NCI-H146 treated with DMSO at 0.1 percent for 48 hours (cell line): Measurements from ENCODE around the gene IBTK.
"Not testable (repeated sequence)": the region's sequence is repeated elsewhere in the genome, so short reads cannot be mapped to it uniquely, and the experiment has no call there.

ENCODE experiments used
- DNase-seq: peaks from one replicate; lab custom pipeline; 2025; ENCODE audit not compliant: unreplicated experiment; lab: John Stamatoyannopoulos, UW

IBTK gene

DNA sequence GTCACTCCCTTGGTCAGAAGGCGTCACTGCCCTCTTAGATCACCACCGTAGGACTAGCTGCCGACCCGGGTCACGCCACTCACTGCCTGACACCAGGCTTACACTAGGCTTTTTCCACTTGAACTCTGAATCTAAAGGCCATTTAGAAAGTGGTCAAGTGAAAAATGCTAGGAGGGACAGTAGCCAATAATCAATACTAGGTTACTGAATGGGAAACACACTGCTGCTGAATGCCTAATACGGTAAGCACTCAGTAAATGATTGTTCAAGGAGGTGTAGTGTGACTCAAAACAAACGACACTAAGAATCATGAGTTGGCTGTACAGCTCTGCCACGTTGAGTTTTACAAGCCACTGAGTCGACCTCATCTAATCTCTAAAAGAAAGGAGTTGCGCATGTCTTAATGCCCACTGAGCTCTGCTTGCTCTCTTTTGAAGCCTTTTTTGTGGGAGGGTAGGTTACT, 760 bp upstream of the IBTK start:
- DNase-seq, result peak; percentile 67

DNA sequence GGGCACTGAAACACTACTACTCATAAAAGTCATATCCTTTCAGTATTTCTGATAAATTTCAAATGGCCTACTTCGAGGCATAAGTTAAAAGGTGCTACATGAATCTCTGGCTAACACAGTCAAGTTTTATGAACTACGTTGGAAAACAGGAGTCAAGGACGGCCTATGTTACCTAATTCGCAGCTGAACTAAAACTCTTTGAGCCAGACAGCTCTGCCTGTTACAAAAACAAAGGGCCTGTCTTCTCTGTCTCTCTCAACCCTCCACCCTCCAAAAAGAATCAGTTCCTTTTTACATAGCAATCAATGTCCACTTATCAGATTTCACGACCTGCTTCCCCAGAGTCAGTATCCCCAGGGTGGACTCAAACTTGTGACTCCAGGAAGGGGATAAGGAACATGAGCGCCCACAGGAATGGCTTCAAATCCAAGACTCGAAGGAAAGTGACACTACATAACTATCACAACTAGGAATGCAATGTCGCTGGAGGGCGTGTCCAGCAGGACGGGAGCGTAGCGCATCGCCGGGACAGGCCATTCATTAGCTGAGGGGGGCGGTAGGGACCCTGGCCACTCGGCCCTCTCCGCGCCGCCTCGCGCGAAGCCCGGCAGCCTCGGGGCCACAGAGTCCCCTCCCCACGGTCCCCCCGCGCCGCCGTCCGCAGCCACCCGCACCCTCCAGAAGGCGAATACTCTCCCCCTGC, 591 bp downstream of the IBTK start:
- peak; percentile 28 for DNase-seq

DNA sequence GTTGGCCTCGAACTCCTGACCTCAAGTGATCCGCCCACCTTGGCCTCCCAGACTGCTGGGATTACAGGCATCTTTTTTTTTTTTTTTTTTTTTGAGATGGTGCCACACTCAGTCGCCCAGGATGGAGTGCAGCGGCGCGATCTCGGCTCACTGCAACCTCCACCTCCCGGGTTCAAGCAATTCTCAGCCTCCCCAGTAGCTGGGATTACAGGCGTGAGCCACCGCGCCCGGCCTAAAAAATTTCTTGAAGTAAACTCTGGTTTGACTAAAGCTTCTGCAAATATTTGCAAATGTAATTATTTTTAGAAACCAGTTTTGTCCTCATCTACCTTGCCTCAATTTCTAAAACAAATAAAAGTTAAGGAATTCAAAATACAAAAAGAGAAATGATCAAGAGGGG, 1.2 kb downstream of the IBTK start:
- DNase-seq, result no peak

DNA sequence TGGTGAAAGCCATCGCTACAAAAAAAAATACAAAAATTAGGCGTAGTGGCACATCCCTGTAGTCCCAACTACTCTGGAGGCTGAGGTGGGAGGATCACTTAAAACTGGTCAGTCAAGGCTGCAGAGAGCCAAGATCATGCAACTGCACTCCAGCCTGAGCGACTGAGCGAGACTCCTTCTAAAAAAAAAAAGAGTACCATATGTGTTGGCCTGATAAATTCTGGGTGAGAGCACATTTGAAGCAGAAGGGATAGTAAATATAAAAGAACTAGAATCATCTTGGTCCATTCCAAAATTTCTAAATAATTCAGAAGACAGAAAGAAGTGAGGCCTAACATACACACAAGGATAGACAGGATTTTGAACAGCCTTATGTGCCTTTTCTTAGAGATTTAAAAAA, 2.2 kb downstream of the IBTK start:
- DNase-seq, result no peak

DNA sequence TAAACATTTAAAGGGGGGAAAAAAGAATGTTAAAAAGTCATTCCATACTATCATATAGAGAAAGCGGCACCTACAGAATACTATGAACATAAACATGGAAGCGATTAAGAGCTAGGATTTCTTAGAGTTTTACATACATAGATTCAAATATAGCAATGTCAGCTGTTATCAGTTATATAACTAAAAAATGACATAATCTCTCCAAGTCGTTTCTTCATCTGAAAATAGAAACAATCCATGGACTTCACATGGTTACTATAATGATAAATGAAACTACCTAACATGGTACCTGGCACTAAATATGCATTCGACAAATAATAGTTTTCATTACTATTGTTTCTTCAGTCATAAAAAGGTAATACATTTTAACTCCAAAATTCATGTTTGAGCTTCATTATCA, 3.7 kb downstream of the IBTK start:
- no peak for DNase-seq

DNA sequence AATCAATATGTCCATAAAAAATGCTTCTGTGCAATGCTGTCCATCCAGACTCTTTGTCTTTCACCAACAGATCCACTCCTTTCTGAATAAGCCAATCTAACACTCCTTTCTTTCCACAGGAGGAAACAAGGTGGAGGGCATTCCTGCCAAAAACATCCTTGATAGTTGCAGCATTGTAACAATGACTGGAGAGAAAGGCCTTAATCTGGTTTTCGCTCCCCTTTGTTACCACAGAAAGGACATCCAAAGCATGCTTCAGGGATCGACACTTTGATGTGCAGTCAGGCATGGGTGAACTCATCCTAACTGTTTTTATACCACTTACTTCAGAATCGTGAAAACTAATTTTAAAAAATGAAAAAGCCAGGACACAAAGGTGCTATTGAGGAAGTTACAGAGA, 7.4 kb downstream of the IBTK start:
- DNase-seq, result no peak

DNA sequence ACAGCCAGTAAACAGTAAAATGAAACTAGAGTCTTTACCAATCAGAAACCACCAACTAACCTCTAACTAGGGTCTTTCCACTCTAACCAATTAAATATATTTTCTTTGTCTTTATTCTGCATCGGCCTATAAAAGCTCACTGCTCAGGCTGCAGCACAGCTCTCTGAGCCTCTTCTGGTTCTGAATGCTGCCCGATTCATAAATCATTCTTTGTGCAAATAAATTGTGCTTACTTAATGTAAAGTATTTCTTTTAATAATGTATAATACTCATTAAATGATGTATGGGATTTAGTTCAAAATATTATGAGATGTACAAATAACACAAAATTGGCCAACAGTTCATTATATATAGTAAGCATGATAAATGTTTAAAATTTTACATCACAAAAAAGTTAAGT, 7.9 kb downstream of the IBTK start:
- no peak for DNase-seq

DNA sequence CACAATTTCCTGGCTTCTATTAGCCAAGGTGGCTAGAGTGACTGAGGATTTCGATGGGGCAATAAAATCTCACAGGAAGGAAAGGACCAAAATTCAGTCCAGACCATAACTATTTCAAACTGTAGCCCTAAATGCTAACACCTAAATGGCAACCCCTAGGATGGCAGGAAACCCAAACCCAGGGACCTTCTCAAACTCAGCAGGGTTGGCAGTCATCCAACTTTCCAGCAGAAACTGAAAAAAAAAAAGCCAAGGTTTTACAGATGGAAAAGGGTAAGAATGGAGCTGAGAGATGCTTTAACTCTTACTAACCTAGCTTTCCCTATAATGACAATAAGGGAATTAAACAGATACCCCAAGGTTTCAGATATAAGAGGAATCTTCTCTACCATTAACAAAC, 10.5 kb downstream of the IBTK start:
- no peak for DNase-seq

DNA sequence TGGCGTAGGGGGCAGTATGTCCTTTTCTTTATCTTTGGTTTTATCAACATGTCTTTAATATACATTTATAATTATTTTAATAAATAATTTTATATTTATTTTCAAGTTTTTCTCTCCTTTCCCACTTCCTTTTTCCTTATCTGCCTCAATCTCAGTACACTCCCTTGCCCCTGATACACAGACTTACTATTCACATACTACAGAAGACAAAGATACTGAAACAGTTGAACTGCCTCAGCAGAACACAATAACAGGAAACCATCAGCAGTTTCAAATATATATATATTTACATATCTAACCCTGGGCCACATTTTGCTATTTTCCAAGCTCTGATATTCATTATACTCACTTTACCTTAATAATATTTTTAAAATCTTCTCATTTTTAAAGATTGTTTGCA, 19.8 kb downstream of the IBTK start:
- no peak for DNase-seq

DNA sequence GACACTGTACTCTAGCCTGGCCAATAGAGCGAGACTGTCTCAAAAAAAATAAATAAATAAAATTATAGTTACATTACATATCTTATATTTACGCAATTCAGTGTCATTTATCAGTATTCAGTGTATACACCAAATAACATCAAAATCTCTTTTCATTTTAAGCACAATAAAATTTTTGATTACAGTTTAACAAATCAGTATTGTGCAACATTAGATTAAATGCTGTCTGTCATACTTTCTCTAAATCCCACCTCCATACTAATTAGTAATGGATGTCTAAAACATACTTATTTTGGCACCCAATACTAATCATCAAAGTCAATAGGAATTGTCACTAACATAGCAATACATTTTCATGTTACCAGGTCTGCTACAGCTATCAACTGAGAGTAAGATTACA, 27.4 kb downstream of the IBTK start:
- DNase-seq, result no peak

DNA sequence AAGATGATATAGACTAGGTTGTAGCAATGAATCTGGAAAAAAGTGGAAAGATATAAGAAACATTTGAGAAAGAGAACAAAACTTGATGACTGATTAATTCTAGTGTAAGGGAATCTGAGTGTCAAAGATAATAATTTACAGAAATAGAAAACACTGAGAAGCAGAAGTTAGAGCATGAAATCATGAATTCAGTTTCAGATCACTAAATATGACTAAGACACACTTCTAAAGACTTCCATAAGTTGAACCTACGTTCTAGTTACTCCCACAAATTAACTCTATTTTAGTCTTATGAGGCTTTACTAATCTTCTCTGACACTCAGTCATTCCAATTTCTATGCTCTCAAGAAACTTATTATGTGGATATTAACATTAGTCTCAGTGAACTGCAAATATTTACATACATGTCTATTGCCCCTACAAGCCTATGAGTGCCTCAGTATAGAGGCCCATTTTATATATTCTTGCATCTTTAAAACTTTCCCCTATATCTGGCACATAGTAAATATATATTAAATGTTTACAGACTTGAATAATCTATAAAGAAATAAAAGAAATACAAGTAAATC, 30.4 kb downstream of the IBTK start:
- DNase-seq, result no peak

DNA sequence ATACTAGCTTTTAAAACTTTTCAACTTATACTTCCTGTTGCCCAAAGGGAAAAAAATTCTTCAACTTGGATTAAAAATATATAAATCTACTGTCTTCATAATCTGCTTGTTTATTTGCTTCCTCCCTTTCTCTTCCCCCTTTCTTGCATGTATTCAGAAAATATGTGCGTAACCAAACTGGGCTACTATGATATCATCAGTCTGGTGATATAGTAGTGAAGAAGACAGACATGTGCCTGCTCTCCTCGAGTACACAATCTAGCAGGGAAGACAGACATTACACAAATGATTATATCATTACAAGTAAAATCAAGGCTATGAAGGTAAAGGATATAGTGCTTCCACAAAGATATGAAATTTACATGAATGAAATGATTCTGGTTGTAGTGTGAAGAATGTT, 31.0 kb downstream of the IBTK start:
- DNase-seq, result no peak

DNA sequence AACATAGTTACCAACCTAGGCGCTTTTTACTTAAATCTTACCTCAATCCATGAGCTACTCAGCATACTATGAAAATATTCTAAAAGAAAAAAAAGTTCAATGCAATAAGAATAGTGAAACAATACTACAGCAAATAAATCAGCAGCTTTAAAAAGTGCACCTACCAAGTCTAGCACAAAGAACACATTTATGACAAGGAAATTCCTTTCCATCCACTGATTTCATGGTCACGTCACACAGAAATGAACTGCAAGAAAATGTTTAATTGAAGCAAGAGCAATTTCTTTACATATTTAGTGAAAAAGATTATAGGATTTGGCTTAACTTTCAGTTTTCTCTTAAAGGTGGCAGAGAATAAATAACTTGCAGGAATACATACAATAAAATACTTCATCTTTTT, 36.2 kb downstream of the IBTK start:
- DNase-seq, result no peak

DNA sequence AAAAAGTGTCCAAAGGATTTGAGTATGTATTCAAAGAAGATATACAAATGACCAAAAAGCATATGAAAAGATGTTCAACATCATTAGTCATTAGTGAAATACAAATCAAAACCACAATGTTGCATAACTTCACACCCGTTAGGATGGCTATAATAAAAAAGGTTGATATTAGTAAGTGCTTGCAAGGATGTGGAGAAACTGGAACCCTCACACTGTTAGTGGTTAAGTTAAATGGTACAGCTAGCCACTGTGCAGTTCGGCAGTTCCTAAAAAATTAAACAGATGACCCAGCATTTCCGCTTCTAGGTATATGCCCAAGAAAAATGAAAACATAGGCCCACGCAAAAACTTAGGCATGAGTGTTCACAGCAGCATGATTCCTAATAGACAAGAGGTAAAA, 38.6 kb downstream of the IBTK start:
- DNase-seq, result no peak

DNA sequence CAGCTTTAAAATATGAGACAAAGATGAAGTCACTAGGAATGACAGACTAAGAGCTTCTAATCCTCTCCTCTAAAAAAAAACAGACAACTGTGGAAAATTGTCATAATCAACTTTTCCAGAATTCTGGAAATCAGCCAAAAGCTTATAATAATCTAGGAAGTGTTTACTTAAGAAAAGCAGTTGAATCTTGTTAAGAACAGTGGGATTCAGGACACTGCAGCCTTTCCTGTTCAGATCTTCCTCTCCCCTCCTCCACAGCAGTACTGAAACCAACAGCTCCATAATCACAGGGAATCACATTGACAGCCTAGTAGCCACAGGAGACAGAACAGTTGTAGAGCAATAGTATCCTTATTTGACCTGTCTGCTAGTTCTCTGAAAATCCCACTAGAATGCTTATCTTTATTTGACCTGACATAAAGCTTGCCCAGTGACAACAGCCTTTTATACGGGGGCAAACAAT, 41.6 kb downstream of the IBTK start:
- DNase-seq, result peak; percentile 27

DNA sequence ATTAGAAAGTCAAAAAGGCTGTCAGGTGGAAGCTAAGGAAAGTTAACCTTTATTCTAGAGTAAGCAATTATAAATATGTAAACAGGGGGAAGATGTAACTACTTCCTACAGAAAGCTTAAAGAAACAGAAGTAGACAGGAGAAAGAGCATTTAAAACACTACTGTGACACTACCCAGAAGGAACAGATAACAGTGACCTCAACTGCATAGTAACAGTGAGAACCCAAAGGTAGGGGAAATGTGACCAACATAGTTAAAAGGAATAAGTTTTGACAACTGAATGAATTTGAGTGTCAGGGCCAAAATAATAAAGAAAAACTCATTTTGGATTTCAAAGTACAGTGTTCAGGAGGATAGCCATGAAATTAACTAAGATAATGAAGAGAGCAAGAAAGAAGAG, 43.5 kb downstream of the IBTK start:
- no peak for DNase-seq

DNA sequence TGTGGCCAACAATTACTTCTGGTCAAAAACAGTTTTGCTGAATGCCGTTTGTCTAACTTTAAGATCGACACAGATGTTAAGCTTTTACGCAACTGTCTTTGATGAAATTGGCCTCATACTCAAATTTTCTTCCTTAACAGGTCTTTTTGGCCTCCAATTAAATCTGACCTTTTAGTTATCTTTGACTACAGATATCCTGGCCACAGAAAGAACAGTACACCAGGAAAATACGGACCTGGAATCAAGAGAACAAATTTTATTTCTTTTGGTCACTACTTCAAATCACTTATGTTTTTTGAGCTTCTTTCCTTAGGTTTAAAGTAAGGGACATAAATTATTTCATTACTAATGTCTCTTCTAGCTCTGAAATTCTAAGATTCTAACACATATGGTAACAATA, 49.8 kb downstream of the IBTK start:
- DNase-seq, result no peak

DNA sequence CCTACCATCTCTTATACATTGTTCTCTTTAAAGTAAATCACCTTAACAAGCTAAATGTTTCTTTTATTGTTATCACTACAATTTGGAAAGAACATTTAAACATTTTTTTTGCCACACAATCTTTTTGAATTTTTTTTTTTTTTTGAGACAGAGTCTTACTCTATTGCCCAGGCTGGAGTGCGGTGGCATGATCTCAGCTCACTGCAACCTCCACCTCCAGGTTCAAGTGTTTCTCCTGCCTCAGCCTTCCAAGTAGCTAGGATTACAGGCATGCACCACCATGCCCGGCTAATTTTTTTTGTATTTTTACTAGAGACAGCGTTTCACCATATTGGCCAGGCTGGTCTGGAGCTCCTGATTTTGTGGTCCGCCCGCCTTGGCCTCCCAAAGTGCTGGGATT, 50.3 kb downstream of the IBTK start:
- not testable (repeated sequence) for DNase-seq

DNA sequence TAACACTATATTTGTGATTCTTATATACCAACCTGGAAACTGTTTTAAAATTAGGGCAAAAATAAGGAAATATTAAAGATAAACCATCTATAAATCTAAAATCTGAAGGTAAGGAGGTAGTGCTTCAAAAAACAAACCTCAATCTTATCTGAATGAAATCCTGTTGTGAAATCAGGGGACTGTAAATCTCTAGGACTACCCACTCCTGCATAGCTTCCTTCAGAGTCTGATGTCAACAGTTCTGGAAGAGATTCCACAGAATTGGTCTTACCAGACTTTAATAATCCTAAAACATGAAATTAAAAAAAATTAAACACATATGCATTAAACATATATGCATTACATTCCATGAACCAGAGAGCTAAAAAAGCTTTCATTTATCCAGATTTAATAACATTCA, 51.4 kb downstream of the IBTK start:
- no peak for DNase-seq

DNA sequence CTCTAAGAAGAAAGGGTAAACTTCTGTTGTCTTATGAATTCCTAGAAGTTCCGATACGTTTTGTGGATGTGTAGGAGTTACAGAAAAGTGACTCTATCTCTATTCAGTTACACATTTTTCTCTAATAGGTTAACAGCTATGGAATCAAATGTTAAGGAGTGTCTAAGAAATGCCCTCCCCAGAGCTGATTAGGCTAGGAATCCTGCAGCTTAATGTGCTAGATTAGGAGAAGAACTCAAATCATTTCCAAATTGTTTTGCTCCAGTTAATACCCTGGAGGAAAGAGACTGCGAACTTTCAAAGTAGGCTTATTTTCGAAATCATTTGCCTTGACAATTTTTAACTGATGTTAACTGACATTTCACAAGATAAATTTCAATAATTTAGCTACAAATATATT, 51.9 kb downstream of the IBTK start:
- no peak for DNase-seq

DNA sequence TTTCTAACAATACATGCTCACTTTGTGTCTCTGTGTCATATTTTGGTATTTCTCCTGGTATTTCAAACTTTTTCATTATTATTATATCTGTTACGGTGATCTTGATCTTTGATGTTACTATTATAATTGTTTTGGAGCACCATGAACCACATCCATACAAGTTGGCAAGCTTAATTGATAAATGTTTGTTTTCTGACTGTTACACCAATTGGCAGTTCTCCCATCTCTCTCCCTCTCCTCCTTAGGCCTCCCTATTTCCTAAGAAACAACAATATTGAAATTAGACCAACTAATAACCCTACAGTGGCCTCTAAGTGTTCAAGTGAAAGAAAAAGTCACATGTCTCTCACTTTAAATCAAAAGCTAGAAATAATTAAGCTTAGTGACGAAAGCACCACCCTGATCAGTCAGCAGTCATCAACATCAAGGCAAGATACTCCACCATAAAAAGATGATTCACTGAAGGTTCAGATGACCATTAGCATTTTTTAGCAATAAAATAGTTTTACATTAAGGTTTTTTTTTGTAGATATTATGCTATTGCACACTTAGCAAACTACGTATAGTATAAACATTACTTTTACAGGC, 61.5 kb downstream of the IBTK start:
- no peak for DNase-seq

DNA sequence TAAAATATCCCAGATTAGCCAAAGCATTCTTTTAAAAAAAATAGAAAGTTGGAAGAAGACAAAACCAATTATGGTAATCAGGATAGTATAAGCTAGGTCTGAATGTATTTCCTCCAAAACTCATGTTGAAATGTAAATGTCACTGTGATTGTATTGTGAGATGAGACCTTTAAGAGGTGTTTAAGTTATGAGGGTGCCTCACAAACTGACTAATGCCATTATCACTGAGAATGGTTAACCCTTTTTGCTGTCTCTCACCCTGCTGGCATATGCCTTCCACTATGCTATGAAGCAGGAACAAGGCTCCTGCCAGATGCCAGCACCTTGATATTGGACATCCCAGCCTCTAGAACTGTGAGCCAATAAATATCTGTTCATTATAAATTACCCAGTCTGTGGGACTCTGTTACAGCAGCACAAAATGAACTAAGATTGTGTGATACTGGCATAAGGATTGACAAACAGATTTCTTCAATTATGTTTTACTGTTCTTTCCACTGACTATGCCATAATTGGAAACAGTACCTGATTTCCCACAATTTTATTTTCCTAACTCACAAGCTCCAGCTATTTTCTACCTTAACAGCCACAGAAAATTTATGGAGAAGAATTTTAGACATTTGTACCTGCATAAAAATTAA, 63.8 kb downstream of the IBTK start:
- DNase-seq, result no peak
